ENCODE data around the gene ZYG11B.
"Not testable (repeated sequence)": the region's sequence is repeated elsewhere in the genome, so short reads cannot be mapped to it uniquely, and the experiment has no call there.

Gene ZYG11B

GRCh38 chr1:52726265-52727113 lies at the start of gene ZYG11B:
TSS of gene ZYG11B (plus strand) at chr1:52726453. CDS start at chr1:52726654, 201 bp downstream.
- peak; percentile 83 for DNase-seq (ENCODE audit: low read depth)

- no peak for DNase-seq (ENCODE audit: low read depth)
These were observed 49.0 kb upstream of the ZYG11B start for GRCh38 chr1:52677076-52677806.

GRCh38 chr1:52679048-52679447 lies 47.2 kb upstream of the ZYG11B start:
- DNase-seq (ENCODE audit: low read depth), result no peak

DNA sequence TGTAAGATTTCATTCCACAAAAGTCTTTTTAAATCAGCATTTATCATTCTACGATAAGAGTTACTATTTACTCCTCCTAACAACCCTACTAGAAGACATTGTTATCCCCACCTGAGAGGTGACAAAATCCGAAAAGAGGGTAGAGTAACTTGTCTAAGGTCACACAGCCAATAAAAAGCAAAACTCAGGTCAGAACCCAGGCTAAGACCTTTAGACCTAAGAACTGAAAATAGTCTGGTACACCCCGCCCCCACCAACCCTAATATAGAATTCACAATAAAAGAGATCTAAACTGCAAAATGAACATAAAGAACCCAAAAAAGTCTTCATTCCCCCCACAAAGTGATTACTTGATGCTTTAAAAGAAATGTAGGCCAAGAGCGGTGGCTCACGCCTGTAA lies 46.8 kb upstream of the ZYG11B start:
- DNase-seq (ENCODE audit: low read depth), result no peak

GRCh38 chr1:52680353-52680752 lies 45.9 kb upstream of the ZYG11B start:
- DNase-seq (ENCODE audit: low read depth), result no peak

DNA sequence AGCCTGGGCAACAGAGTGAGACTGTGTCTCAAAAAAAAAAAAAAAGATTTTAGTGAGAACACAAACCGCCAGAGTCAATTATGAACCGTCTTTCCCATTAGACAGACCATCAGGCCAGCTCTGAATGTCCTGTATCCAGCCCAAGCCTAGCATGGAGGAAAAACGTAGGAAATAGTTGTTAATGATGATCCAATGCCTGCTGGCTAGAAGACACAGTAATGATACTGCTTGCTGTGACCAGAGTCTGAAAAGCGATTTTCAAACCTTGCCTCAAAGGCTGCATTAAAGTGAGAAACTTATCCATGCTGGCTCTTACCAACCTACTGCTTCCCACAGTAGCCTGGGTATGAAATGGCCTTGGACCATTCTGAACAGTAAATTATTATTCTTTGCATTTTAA lies 45.1 kb upstream of the ZYG11B start:
- no peak for DNase-seq (ENCODE audit: low read depth)

- DNase-seq (ENCODE audit: low read depth), result no peak
These were observed 42.8 kb upstream of the ZYG11B start for GRCh38 chr1:52683367-52683940.

- no peak for DNase-seq (ENCODE audit: low read depth)
These were observed 41.7 kb upstream of the ZYG11B start for GRCh38 chr1:52684545-52684944.

DNA sequence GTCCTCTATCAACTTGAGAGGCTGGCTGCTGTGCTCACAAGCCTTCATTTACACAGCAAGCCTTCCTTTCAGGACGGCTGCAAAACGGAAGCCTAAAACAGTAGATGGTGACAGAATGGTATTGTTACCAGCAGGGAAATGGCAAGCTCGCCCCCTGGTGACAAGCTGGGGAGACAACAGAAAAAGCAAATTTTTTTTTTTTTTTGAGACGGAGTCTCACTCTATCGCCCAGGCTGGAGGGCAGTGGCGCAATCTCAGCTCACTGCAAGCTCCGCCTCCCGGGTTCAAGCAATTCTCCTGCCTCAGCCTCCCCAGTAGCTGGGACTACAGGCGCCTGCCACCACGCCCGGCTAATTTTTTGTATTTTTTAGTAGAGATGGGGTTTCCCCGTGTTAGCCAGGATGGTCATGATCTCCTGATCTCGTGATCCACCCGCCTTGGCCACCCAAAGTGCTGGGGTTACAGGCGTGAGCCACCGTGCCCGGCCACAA lies 39.9 kb upstream of the ZYG11B start:
- peak; percentile 56 for DNase-seq (ENCODE audit: low read depth)

GRCh38 chr1:52686830-52687229 lies 39.4 kb upstream of the ZYG11B start:
- DNase-seq (ENCODE audit: low read depth), result no peak

DNA sequence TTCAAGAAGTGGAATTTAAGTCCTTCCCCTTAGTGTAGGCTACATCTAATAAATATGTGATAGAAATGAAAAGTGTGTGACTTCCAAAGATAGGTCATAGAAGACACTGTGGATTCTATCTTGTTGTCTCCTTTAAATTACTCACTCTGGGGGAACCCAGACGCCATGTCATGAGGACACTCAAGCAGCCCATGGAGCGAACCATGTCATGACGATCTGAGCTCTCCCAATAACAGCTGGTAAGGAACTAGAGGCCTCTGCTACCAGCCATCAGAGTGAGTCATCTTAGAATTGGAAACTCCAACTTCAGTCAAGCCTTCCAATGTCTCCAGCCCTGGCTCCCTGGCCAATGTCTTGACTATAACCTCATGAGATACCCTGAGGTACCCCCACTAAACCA lies 34.4 kb upstream of the ZYG11B start:
- DNase-seq (ENCODE audit: low read depth), result no peak

DNA sequence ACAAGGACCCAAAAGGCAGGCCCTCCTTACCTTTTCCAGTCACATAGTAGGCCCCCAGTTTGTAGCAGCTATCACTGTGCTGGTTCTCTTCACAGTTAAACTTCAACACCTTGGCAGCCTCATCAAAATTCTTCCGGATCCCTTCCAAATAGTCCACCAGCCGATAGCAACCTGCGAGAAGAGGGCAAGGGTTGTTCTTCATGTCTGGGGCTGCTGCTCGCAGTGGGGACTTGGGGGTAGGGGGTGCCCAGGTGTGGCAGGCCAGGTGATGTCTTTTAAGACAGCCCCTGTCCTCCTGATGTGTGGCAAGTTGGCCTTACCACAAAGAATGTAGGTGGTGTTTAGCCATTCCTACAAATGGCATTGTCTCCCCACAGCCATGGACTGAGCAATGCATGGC lies 33.6 kb upstream of the ZYG11B start:
- DNase-seq (ENCODE audit: low read depth), result no peak

DNA sequence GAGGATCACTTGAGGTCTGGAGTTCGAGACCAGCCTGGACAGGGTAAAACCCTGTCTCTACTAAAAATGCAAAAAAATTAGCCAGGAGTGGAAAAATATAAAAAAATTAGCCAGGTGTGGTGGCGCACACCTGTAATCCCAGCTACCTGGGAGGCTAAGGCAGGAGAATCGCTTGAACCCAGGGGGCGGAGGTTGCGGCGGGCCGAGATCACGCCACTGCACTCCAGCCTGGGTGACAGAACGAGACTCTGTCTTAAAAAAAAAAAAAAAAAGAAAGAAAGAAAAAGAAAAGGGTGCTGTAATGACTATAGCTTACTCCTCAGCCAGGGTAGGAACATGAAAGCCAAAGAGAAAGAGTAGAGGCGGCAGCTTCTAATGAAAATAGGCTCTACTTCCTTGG lies 32.9 kb upstream of the ZYG11B start:
- not testable (repeated sequence) for DNase-seq (ENCODE audit: low read depth)

DNA sequence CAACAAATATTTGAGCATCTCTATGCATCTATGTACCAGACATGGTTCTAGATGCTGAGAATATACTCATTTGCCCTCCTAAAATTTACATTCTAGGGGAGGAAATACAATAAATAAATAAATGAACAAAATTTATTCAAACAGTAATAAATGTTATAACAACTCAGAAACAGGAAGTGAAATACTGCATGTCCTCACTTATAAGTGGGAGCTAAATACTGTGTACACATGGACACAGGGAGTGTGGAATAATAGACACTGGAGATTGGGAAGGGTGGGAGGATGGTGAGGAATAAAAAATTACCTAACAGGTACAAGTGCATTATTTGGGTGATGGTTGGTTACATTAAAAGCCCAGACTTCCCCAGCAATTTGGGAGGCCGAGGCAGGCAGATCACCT lies 32.4 kb upstream of the ZYG11B start:
- DNase-seq (ENCODE audit: low read depth), result no peak

DNA sequence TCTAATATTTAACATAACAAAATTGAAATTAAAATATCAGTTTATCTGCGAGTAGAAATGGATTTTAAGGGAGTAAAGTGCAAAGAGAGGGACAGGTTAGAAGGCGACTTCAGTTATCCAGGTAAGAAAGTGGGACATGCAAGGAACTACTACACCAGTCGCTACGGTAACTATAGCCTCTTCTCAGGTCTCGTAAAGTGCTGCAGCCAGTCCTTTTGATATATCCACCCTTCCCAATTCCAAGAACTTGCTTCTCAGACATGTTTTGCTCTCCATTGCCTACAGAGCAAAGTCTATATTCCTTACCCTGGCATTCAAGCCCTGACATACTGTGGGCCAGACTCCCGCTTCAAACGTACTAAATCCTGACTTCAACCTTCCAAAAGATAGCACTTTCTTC lies 30.6 kb upstream of the ZYG11B start:
- DNase-seq (ENCODE audit: low read depth), result no peak

DNA sequence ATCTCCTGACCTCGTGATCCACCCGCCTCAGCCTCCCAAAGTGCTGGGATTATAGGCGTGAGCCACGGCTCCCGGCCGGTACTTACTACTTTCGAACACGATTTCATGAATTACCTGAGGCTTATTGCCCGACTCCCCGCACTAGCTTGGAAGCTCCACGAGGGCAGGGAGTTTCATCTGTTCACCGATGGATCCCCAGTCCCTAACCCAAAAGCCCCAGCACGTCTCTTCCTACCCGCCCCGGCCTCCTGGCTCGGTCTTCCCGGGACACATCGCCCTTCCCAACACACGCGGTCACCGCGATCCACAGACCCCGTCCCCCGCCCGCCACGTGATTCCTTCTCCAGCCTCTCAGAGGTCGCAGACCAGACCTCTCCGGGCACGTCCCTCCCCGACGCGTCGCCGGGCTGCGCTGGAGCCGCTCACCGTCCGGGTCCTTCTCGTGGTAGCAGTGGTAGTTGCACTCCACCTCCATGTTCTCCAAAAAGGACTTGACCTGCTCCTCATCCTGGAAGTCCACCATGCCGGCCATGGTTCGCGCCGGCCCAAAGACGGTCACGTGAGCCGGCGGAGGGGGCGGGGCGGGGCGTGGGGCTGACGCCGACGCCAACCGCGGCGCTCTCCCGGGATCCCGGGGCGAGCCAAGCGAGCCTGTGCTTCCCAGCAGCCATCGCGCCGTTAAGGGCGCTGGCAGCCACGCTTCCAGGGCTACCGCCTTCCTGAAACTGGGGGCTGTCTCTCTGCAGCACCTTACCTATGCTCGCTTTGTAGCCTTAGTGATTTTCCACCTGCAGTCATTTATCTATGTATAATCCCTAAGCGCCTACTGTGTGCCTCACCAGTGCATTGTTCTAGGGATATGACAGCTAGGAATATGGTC lies 28.2 kb upstream of the ZYG11B start, which contains the start of gene COA7:
TSS of gene COA7 (minus strand) at position 553 of the 880 bp plus-strand sequence. CDS start at position 532, 21 bp downstream.
- peak; percentile 78 for DNase-seq (ENCODE audit: low read depth)

GRCh38 chr1:52702886-52703787 lies 23.1 kb upstream of the ZYG11B start:
- peak; percentile 80 for DNase-seq (ENCODE audit: low read depth)

- DNase-seq (ENCODE audit: low read depth), result no peak
These were observed 20.1 kb upstream of the ZYG11B start for GRCh38 chr1:52706136-52706670.

GRCh38 chr1:52706941-52707926 lies 19.0 kb upstream of the ZYG11B start:
- DNase-seq (ENCODE audit: low read depth), result no peak
